Peyer's patch (tissue), 4 donors: Measurements from ENCODE around the gene NBL1.

ENCODE experiments used
- CTCF ChIP-seq, 6 experiments: fragments of 450-650 bp in 4 of 6; fragments of 200-600 bp in 2 of 6; sonication (generic) in 1 of 6; IDR thresholded peaks; one replicate each; pipeline ENCODE4 v1.5.1; 2017 to 2019; ENCODE audit warnings: antibody characterized with exemption in 6 of 6, mild to moderate bottlenecking in 3 of 6, moderate library complexity in 1 of 6
- POLR2A ChIP-seq, 2 donors: fragments of 450-650 bp; IDR thresholded peaks; one replicate each; pipeline ENCODE4 v1.5.1; 2017; ENCODE audit warnings: antibody characterized with exemption in 2 of 2, mild to moderate bottlenecking in 2 of 2, moderate library complexity in 2 of 2

DNA sequence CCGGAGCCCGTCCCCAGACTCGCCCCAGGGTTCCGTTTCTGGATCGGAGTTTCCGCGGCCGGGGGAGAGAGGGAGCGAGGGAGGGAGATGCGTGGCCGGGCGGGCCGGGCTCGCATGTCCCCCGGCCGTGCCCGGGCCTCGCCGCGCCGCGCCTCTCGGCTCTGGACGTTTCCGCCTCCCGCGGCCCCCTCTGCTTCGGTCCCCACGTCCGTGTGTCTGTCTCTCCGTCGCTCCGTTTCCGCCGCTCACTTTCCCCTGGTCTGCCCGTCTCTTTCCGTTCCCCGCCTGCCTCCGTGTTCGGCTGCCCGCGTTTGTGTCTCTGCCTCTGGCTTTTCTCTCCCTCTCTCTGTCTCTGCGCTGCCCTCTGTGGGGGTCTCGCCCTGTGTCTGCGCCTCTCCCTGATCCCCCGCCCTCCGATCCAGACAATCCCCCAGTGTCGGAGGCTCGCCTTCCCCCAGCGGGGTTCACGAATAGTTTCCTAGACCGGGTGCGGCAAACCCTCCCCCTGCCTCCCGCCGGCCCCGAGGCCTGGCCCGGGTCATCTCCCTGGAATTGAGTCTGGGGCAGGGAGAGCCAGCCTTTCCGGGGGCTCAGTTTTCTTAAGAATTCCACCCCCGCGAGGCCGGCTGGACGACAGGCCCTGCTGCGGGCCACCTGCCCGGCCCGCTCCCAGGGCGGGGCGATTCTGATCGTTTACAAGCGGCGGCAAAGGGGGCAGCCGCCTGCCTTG lies 735 bp downstream of the NBL1 start:
- TF ChIP-seq CTCF (IDR thresholded peaks at IDR 0.05) (no peak), POLR2A (IDR thresholded peaks at IDR 0.05) (peak in 1 of 2 donors; percentile 30)
